B cell (primary cell): ENCODE results near the gene DENND4B. TPM values are rescaled to one million over a fixed set of nuclear protein-coding genes. Genes with fewer than 3 reads are reported as not detected.
A peak's percentile ranks its signal among the peaks of the same experiment; 100 is the strongest.

ENCODE experiments used
- ATAC-seq: fragments of 200-7000 bp; cut with Tn5 transposase; one replicate; pipeline ENCODE4 v1.10.0; 2021; ENCODE audit warnings: low read depth, mild to moderate bottlenecking, moderate number of reproducible peaks, moderate library complexity
- CTCF ChIA-PET: fragments of 350-600 bp; sonication (Branson Sonifier 250); formaldehyde crosslinking; loops from one replicate; lab custom pipeline; 2021; ENCODE audit warnings: antibody characterized with exemption, inconsistent platforms; lab: Charles Lee
- POLR2A ChIA-PET: fragments of 350-600 bp; sonication (Branson Sonifier 250); formaldehyde crosslinking; loops from one replicate; lab custom pipeline; 2021; ENCODE audit warnings: antibody characterized with exemption; lab: Charles Lee
- DNase-seq: peaks from one replicate; pipeline ENCODE4 v3.0.0; 2013
- H2AFZ ChIP-seq: 2 replicates; pipeline ENCODE4 v1.6.1; 2012; ENCODE audit warnings: mild to moderate bottlenecking, low read depth, low read length; ENCODE audit not compliant: insufficient read depth, poor library complexity, severe bottlenecking
- H3K27ac ChIP-seq, 2 donors: 1 replicate in 1 of 2; 2 replicates in 1 of 2; pipeline ENCODE4 v1.5.1; 2012 to 2013; ENCODE audit warnings: low read length in 2 of 2, mild to moderate bottlenecking in 2 of 2, moderate library complexity in 1 of 2
- H3K27me3 ChIP-seq, 4 experiments: fragments of 200-600 bp in 1 of 4; sonication (generic) in 1 of 4; replicated peaks in 1 of 4; 1 replicate in 2 of 4; 2 replicates in 2 of 4; pipeline versions ENCODE4 v1.6.1 to v1.7.0; 2013 to 2016; ENCODE audit warnings: low read length in 3 of 4, mild to moderate bottlenecking in 2 of 4, mixed read lengths in 1 of 4, moderate library complexity in 1 of 4; ENCODE audit not compliant: insufficient read depth in 4 of 4, control insufficient read depth in 3 of 4; ENCODE audit errors: control extremely low read depth in 1 of 4
- H3K36me3 ChIP-seq, 2 experiments: replicated peaks in 1 of 2; 1 replicate in 1 of 2; 2 replicates in 1 of 2; pipeline versions ENCODE4 v1.6.1 to v1.7.1; 2013; ENCODE audit warnings: low read length in 1 of 2; ENCODE audit not compliant: insufficient read depth in 2 of 2, control insufficient read depth in 1 of 2; ENCODE audit errors: control extremely low read depth in 1 of 2, extremely low read depth in 1 of 2
- H3K4me1 ChIP-seq, 2 donors: fragments of 200-600 bp in 1 of 2; sonication (generic) in 1 of 2; 1 replicate in 1 of 2; 2 replicates in 1 of 2; pipeline versions ENCODE4 v1.5.1 to v1.6.1; 2013 to 2017; ENCODE audit warnings: low read length in 2 of 2; ENCODE audit not compliant: control insufficient read depth in 2 of 2, insufficient read depth in 2 of 2
- H3K4me2 ChIP-seq: replicated peaks from 2 replicates; pipeline ENCODE3; 2012; ENCODE audit warnings: mild to moderate bottlenecking, low read depth, low read length; ENCODE audit not compliant: poor library complexity, severe bottlenecking
- H3K4me3 ChIP-seq, 5 experiments: fragments of 200-600 bp in 1 of 5; sonication (generic) in 1 of 5; 1 replicate in 3 of 5; 2 replicates in 2 of 5; pipeline versions ENCODE4 v1.5.1 to v1.7.0; 2011 to 2016; ENCODE audit warnings: low read length in 4 of 5, mild to moderate bottlenecking in 4 of 5, low read depth in 2 of 5, control low read depth in 1 of 5, moderate library complexity in 1 of 5; ENCODE audit not compliant: insufficient read depth in 1 of 5; ENCODE audit errors: control extremely low read depth in 1 of 5, extremely low read depth in 1 of 5
- H3K79me2 ChIP-seq: fragments of 200-600 bp; sonication (generic); one replicate; pipeline ENCODE4 v1.6.0; 2016; ENCODE audit warnings: low read length; ENCODE audit not compliant: control insufficient read depth, insufficient read depth
- H3K9ac ChIP-seq: fragments of 200-600 bp; sonication (generic); 2 replicates; pipeline ENCODE4 v1.6.1; 2017; ENCODE audit warnings: mild to moderate bottlenecking, low read length, moderate library complexity
- H3K9me3 ChIP-seq, 3 donors: one replicate each; pipeline versions ENCODE4 v1.6.1 to v1.7.1; 2013; ENCODE audit warnings: low read length in 2 of 3; ENCODE audit not compliant: control insufficient read depth in 2 of 3, insufficient read depth in 1 of 3; ENCODE audit errors: control extremely low read depth in 1 of 3
- H4K20me1 ChIP-seq: 2 replicates; pipeline ENCODE4 v1.6.0; 2012; ENCODE audit warnings: mild to moderate bottlenecking, low read length; ENCODE audit not compliant: insufficient read depth, control insufficient read depth, poor library complexity, severe bottlenecking
- H3K27ac Mint-ChIP-seq: one replicate; pipeline ENCODE4 v1.8.0; 2021; ENCODE audit warnings: mixed read lengths
- H3K27me3 Mint-ChIP-seq: one replicate; pipeline ENCODE4 v1.8.0; 2021; ENCODE audit warnings: mixed read lengths
- H3K4me1 Mint-ChIP-seq: one replicate; pipeline ENCODE4 v1.8.0; 2021; ENCODE audit warnings: mixed read lengths
- H3K4me3 Mint-ChIP-seq: one replicate; pipeline ENCODE4 v1.8.0; 2021; ENCODE audit warnings: mixed read lengths
- H3K9me3 Mint-ChIP-seq: one replicate; pipeline ENCODE4 v1.8.0; 2022; ENCODE audit warnings: mixed read lengths; ENCODE audit not compliant: insufficient read depth
- EZH2 ChIP-seq: IDR thresholded peaks from 2 replicates; pipeline ENCODE4 v1.6.1; 2012; ENCODE audit warnings: borderline replicate concordance, low read depth, mild to moderate bottlenecking, moderate library complexity, low read length; ENCODE audit not compliant: insufficient read depth, poor library complexity, severe bottlenecking
- WGBS: methylation state at CpG from one replicate; pipeline ENCODE4 v1.1.5; 2013; ENCODE audit warnings: missing lambda C conversion rate; ENCODE audit not compliant: insufficient coverage; 5-methylcytosine and 5-hydroxymethylcytosine counted together
- intact Hi-C: fragments of 100-400 bp; cut with micrococcal nuclease; formaldehyde crosslinking; loops from one replicate; pipeline ENCODE4 v1.10.0; 2022
- polyA plus RNA-seq: library from polyadenylated mRNA; depleted of rRNA; stranded (reverse); fragments of >200 nt; gene quantifications from 2 replicates; pipeline ENCODE4 v1.2.3, GENCODE V29; 2012
- total RNA-seq, 2 donors: library from RNA; stranded (reverse); fragments of 120-200 nt in 1 of 2; gene quantifications; 1 replicate in 1 of 2; 2 replicates in 1 of 2; pipeline versions ENCODE4 v1.2.3 to v1.2.4, GENCODE V29; 2013 to 2022
- TF ChIP-seq, protein P1 (sequence below): fragments of 200-600 bp; IDR thresholded peaks from one replicate; pipeline ENCODE4 v1.8.0; 2022; ENCODE audit warnings: antibody characterized with exemption, mild to moderate bottlenecking

DENND4B gene
- total and polyA plus RNA-seq, 2 donors (not counting 1 experiment from before 2014, with no cell fraction given): 275 to 389 TPM

DNA sequence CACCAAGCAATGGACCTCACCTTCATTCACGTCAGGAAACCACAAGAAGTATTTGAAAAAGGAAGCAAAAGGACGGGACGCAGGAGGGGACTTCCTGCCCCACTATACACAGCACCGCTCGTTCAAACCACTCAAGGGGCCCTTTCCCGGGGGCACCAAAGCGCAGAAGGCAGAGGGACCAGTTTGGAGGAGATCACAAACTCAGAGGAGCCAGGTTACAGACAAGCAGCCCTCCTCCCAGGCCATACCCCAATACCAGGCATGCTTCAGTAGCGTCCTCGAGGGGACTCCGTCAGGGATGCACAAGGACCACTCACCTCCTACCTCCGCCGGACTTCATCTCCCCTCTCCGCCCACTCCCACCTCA is 11.2 kb upstream of the DENND4B start:
- peak overlapping the region; percentile 79 to 98 (median 92) for H3K4me3 ChIP-seq
- ATAC-seq: peak; percentile 2
- peak overlapping the region; percentile 100 for H3K4me3 Mint-ChIP-seq
- H3K9me3 ChIP-seq: no peaks in the 10 kb centered on the region
- H3K79me2 ChIP-seq: peaks cover 70% of the 10 kb centered on the region
- TF ChIP-seq EZH2: no peak
- TF ChIP-seq, protein P1, sequence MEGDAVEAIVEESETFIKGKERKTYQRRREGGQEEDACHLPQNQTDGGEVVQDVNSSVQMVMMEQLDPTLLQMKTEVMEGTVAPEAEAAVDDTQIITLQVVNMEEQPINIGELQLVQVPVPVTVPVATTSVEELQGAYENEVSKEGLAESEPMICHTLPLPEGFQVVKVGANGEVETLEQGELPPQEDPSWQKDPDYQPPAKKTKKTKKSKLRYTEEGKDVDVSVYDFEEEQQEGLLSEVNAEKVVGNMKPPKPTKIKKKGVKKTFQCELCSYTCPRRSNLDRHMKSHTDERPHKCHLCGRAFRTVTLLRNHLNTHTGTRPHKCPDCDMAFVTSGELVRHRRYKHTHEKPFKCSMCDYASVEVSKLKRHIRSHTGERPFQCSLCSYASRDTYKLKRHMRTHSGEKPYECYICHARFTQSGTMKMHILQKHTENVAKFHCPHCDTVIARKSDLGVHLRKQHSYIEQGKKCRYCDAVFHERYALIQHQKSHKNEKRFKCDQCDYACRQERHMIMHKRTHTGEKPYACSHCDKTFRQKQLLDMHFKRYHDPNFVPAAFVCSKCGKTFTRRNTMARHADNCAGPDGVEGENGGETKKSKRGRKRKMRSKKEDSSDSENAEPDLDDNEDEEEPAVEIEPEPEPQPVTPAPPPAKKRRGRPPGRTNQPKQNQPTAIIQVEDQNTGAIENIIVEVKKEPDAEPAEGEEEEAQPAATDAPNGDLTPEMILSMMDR: no peak
- H3K4me1 ChIP-seq: peaks cover 41 to 43% of the 10 kb centered on the region in 2 donors
- peaks cover 66% of the 10 kb centered on the region for H3K4me1 Mint-ChIP-seq
- intact Hi-C loops: loop anchor here (1.0 to 5.0 kb wide), 7 partner anchors 10 to 315 kb away; partner anchors contain the start of genes CREB3L4, DENND4B, HAX1 and JTB
- peak overlapping the region; percentile 87 to 97 for H3K27ac ChIP-seq
- peaks cover 56% of the 10 kb centered on the region for H4K20me1 ChIP-seq
- H3K4me2 ChIP-seq: peak overlapping the region; percentile 86
- H3K36me3 ChIP-seq: peaks cover 0 to 34% of the 10 kb centered on the region in 2 experiments
- H2AFZ ChIP-seq: peak overlapping the region; percentile 78
- WGBS: 0% methylated on average over 13 of the region's 13 CpGs
- H3K27me3 ChIP-seq: no peaks in the 10 kb centered on the region
- ChIA-PET CTCF (interaction anchor here (2.1 to 5.6 kb wide), 2 partner anchors 9 to 12 kb away, joined by 10 to 47 read pairs; partner anchors contain the start of genes CREB3L4 and DENND4B), POLR2A (interaction anchor here (0.8 to 9.2 kb wide), 8 partner anchors 10 to 174 kb away, joined by 3 to 115 read pairs (median 6); partner anchors contain the start of genes CREB3L4, DENND4B, GATAD2B and JTB)
- peak overlapping the region; percentile 97 for H3K27ac Mint-ChIP-seq
- H3K9me3 Mint-ChIP-seq: no peaks in the 10 kb centered on the region
- H3K27me3 Mint-ChIP-seq: no peaks in the 10 kb centered on the region
- peak; percentile 80 for DNase-seq
- peak overlapping the region; percentile 99 for H3K9ac ChIP-seq
